ENCODE data around the gene ATP1A1.

- TF ChIP-seq CTCF (IDR thresholded peaks at IDR 0.05) (no peak), EZH2 (IDR thresholded peaks at IDR 0.05; ENCODE audit: borderline replicate concordance, insufficient read depth, low read depth, low read length, poor library complexity, severe bottlenecking) (no peak)
Measured at GRCh38 chr1:116325922-116326321, 47.1 kb upstream of the ATP1A1 start.
